Tibial nerve (tissue), 4 donors: ENCODE results near the gene TRMT112. TPM values are rescaled to one million over a fixed set of nuclear protein-coding genes. Genes with fewer than 3 reads are reported as not detected.

Source experiments
- DNase-seq, 2 donors: peaks; one replicate each; pipeline ENCODE4 v3.0.0-alpha.2; 2019; ENCODE audit warnings: low spot score in 2 of 2
- H3K27ac ChIP-seq, 4 donors: fragments of 200-600 bp; sonication (generic) in 3 of 4; one replicate each; pipeline ENCODE4 v1.5.1; 2017 to 2019; ENCODE audit warnings: mild to moderate bottlenecking in 1 of 4
- H3K27me3 ChIP-seq, 2 donors: fragments of 200-600 bp; sonication (generic) in 1 of 2; one replicate each; pipeline versions ENCODE4 v1.5.1 to v1.6.0; 2017 to 2019
- H3K36me3 ChIP-seq, 3 donors: fragments of 200-600 bp; sonication (generic); one replicate each; pipeline ENCODE4 v1.5.1; 2018 to 2019
- H3K4me1 ChIP-seq, 4 donors: fragments of 200-600 bp; sonication (generic) in 3 of 4; one replicate each; pipeline ENCODE4 v1.5.1; 2017 to 2019
- H3K4me3 ChIP-seq, 4 donors: fragments of 200-600 bp; sonication (generic) in 3 of 4; one replicate each; pipeline ENCODE4 v1.5.1; 2017 to 2019; ENCODE audit warnings: mild to moderate bottlenecking in 1 of 4, moderate library complexity in 1 of 4
- H3K9me3 ChIP-seq, 4 donors: fragments of 200-600 bp; sonication (generic) in 3 of 4; one replicate each; pipeline ENCODE4 v1.5.1; 2017 to 2019
- CTCF ChIP-seq, 5 experiments: fragments of 200-600 bp in 3 of 5; fragments of 450-650 bp in 2 of 5; sonication (generic) in 3 of 5; IDR thresholded peaks; one replicate each; pipeline ENCODE4 v1.5.1; 2016 to 2019; ENCODE audit warnings: antibody characterized with exemption in 5 of 5, mild to moderate bottlenecking in 3 of 5, moderate library complexity in 2 of 5
- EP300 ChIP-seq, 2 donors: sonication (generic); formaldehyde crosslinking; IDR thresholded peaks; one replicate each; pipeline ENCODE4 v1.6.1; 2017; ENCODE audit warnings: antibody characterized with exemption in 2 of 2, mild to moderate bottlenecking in 1 of 2
- POLR2A ChIP-seq, 2 donors: fragments of 450-650 bp; IDR thresholded peaks; one replicate each; pipeline ENCODE4 v1.6.1; 2017; ENCODE audit warnings: antibody characterized with exemption in 2 of 2, mild to moderate bottlenecking in 2 of 2, moderate library complexity in 2 of 2
- WGBS, 2 donors: methylation state at CpG; one replicate each; pipeline ENCODE4 v1.1.5; 2018; 5-methylcytosine and 5-hydroxymethylcytosine counted together
- total RNA-seq, 4 donors: library from RNA; depleted of rRNA; stranded (reverse); fragments of >200 nt; gene quantifications; one replicate each; pipeline ENCODE4 v1.1.0, GENCODE V29; 2016

Gene TRMT112
- total RNA-seq, 4 donors from 2014 or later: 290 to 381 (median 327) TPM

- WGBS, 2 donors: 1% methylated on average over 38 to 40 of the region's 46 CpGs
Observed at GRCh38 chr11:64304316-64305072, 12.9 kb downstream of the TRMT112 start.

GRCh38 chr11:64304032-64304315 is 13.4 kb downstream of the TRMT112 start:
- Histone ChIP-seq H3K27me3 (peaks cover 2 to 50% of the 10 kb centered on the region in 2 donors), H3K4me1 (peaks cover 0 to 52% (median 32%) of the 10 kb centered on the region in 4 donors), H3K27ac (peak overlapping the region; percentile 55 to 92 (median 85)), H3K4me3 (peak overlapping the region in 3 of 4 donors; percentile 68 to 85 (median 76)), H3K36me3 (peaks cover 0 to 9% (median 0%) of the 10 kb centered on the region in 3 donors), H3K9me3 (no peaks in the 10 kb centered on the region)
- DNase-seq: no peak
- TF ChIP-seq POLR2A (IDR thresholded peaks at IDR 0.05) (no peak), CTCF (IDR thresholded peaks at IDR 0.05) (no peak), EP300 (IDR thresholded peaks at IDR 0.05) (no peak)
- 51 to 54% methylated on average over 5 of the region's 5 CpGs for WGBS, 2 donors

More at GRCh38 chr11:64304316-64305072, 12.9 kb downstream of the TRMT112 start:
- peak; percentile 87 to 94 for DNase-seq
- H3K36me3 ChIP-seq: peaks cover 0 to 10% (median 0%) of the 10 kb centered on the region in 3 donors
- TF ChIP-seq POLR2A (IDR thresholded peaks at IDR 0.05): no peak
- TF ChIP-seq EP300 (IDR thresholded peaks at IDR 0.05): peak in 1 of 2 donors; percentile 31
- TF ChIP-seq CTCF (IDR thresholded peaks at IDR 0.05): peak; percentile 81 to 93 (median 84)
- peak overlapping the region; percentile 55 to 85 (median 72) for H3K4me3 ChIP-seq
- peaks cover 0 to 45% of the 10 kb centered on the region in 2 donors for H3K27me3 ChIP-seq
- H3K9me3 ChIP-seq: no peaks in the 10 kb centered on the region
- peaks cover 0 to 47% (median 27%) of the 10 kb centered on the region in 4 donors for H3K4me1 ChIP-seq
- peak overlapping the region; percentile 55 to 92 (median 85) for H3K27ac ChIP-seq

- no peak for TF ChIP-seq CTCF (IDR thresholded peaks at IDR 0.05)
- no peak for TF ChIP-seq POLR2A (IDR thresholded peaks at IDR 0.05)
- TF ChIP-seq EP300 (IDR thresholded peaks at IDR 0.05): no peak
- 78 to 87% methylated on average over 10 to 13 of the region's 13 CpGs for WGBS, 2 donors
- no peaks in the 10 kb centered on the region for H3K9me3 ChIP-seq
- no peak overlapping the region for H3K4me3 ChIP-seq
- peaks cover 0 to 7% (median 0%) of the 10 kb centered on the region in 3 donors for H3K36me3 ChIP-seq
- peaks cover 0 to 54% (median 32%) of the 10 kb centered on the region in 4 donors for H3K4me1 ChIP-seq
- no peak for DNase-seq
- H3K27me3 ChIP-seq: peaks cover 2 to 56% of the 10 kb centered on the region in 2 donors
- peak overlapping the region in 1 of 4 donors; percentile 88 for H3K27ac ChIP-seq
Observed at GRCh38 chr11:64303109-64304031, 14.0 kb downstream of the TRMT112 start.

GRCh38 chr11:64299847-64300648 is 17.3 kb downstream of the TRMT112 start, which contains the start of gene CATSPERZ:
CATSPERZ (plus strand) TSS chr11:64300358; CDS start chr11:64300411, 53 bp downstream.
- DNase-seq: no peak
- Histone ChIP-seq H3K27ac (no peak within 1 kb of the TSS), H3K27me3 (peaks cover 2 to 89% of the 10 kb centered on the region in 2 donors), H3K4me1 (peaks cover 0 to 40% (median 23%) of the 10 kb centered on the region in 4 donors), H3K4me3 (peak within 1 kb of the TSS; percentile 29 to 49 (median 30)), H3K36me3 (no peaks in the 10 kb centered on the region), H3K9me3 (no peaks in the 10 kb centered on the region)
- no peak for TF ChIP-seq POLR2A (IDR thresholded peaks at IDR 0.05)
- TF ChIP-seq EP300 (IDR thresholded peaks at IDR 0.05): no peak
- 1 to 10% methylated on average over 29 to 45 of the region's 54 CpGs for WGBS, 2 donors
